Measurements from ENCODE around the gene EMILIN1. TPM values are rescaled to one million over a fixed set of nuclear protein-coding genes. Genes with fewer than 3 reads are reported as not detected.

The EMILIN1 gene
- total and polyA plus RNA-seq, 10 of the 15 experiments (the other 5 are each of a cell fraction or from before 2014, with no cell fraction given), result 0.01 to 2.3 (median 1.2) TPM; not detected in 2

- no peak for TF ChIP-seq ZBTB40 (IDR thresholded peaks at IDR 0.05; ENCODE audit: borderline replicate concordance)
- TF ChIP-seq WRNIP1 (IDR thresholded peaks at IDR 0.05; ENCODE audit: borderline replicate concordance, low read depth, low read length), result no peak
- no peak for TF ChIP-seq CBX3 (IDR thresholded peaks at IDR 0.05; ENCODE audit: borderline replicate concordance, low read depth)
- TF ChIP-seq JUNB (IDR thresholded peaks at IDR 0.05), result no peak
- TF ChIP-seq FOXM1 (IDR thresholded peaks at IDR 0.05; ENCODE audit: low read depth, low read length), result no peak
- TF ChIP-seq DPF2 (IDR thresholded peaks at IDR 0.05), result peak; percentile 19; the same call in 1 of the 2 replicates
- peak; percentile 24 for TF ChIP-seq GATAD2B (conservative IDR thresholded peaks at IDR 0.05; ENCODE audit: low read depth)
- TF ChIP-seq BACH1 (IDR thresholded peaks at IDR 0.05; ENCODE audit: borderline replicate concordance), result peak; percentile 94
- TF ChIP-seq MAX (IDR thresholded peaks at IDR 0.05; ENCODE audit: low read depth, low read length), result peak; percentile 95
- no peak for TF ChIP-seq TCF12 (IDR thresholded peaks at IDR 0.05; ENCODE audit: low read depth, low read length)
- no peak for TF ChIP-seq ZBTB11 (CRISPR knock-in tag; IDR thresholded peaks at IDR 0.05)
- no peak for TF ChIP-seq JUND (IDR thresholded peaks at IDR 0.05; ENCODE audit: low read depth, low read length)
- no peak for TF ChIP-seq CUX1 (IDR thresholded peaks at IDR 0.05; ENCODE audit: insufficient replicate concordance, low read depth, low read length)
- TF ChIP-seq MTA3 (IDR thresholded peaks at IDR 0.05; ENCODE audit: borderline replicate concordance, low read length), result no peak
- no peak for TF ChIP-seq IRF5 (IDR thresholded peaks at IDR 0.05; ENCODE audit: borderline replicate concordance)
- no peak for TF ChIP-seq RBBP5 (conservative IDR thresholded peaks at IDR 0.05)
Observed at GRCh38 chr2:27086090-27086723, 7.8 kb downstream of the EMILIN1 start (continued).

Measured in GM12878 (cell line).